ENCODE data around the gene ERCC6L2.

The ERCC6L2 gene

GRCh38 chr9:95875305-95876137 lies at the start of gene ERCC6L2:
ERCC6L2 (plus strand) TSS chr9:95875691; CDS start chr9:95876039, 348 bp downstream.
- no peaks in the 10 kb centered on the region for H3K9me3 ChIP-seq (ENCODE audit: control insufficient read depth in 2 of 2, low read length in 2 of 2)
- peaks cover 7 to 10% of the 10 kb centered on the region in 2 donors for H3K4me1 ChIP-seq (ENCODE audit: control insufficient read depth in 2 of 2, insufficient read depth in 2 of 2, low read length in 2 of 2)
- no peak within 1 kb of the TSS for H3K9ac ChIP-seq (ENCODE audit: low read depth in 1 of 2, low read length in 2 of 2)
- H3K36me3 ChIP-seq (ENCODE audit: control insufficient read depth in 2 of 2, insufficient read depth in 2 of 2, low read length in 2 of 2), result peaks cover 1 to 3% of the 10 kb centered on the region in 2 donors
- H3K27me3 ChIP-seq (ENCODE audit: control insufficient read depth in 2 of 2, insufficient read depth in 2 of 2, low read length in 2 of 2), result no peaks in the 10 kb centered on the region
- H3K27ac ChIP-seq (ENCODE audit: low read depth in 2 of 2, low read length in 2 of 2), result no peak within 1 kb of the TSS
- H3K4me3 ChIP-seq (ENCODE audit: low read length in 2 of 2), result no peak within 1 kb of the TSS

- no peak overlapping the region for H3K4me3 ChIP-seq (ENCODE audit: low read length in 2 of 2)
- no peak overlapping the region for H3K27ac ChIP-seq (ENCODE audit: low read depth in 2 of 2, low read length in 2 of 2)
- H3K4me1 ChIP-seq (ENCODE audit: control insufficient read depth in 2 of 2, insufficient read depth in 2 of 2, low read length in 2 of 2), result peaks cover 11 to 16% of the 10 kb centered on the region in 2 donors
- H3K27me3 ChIP-seq (ENCODE audit: control insufficient read depth in 2 of 2, insufficient read depth in 2 of 2, low read length in 2 of 2), result no peaks in the 10 kb centered on the region
- H3K9ac ChIP-seq (ENCODE audit: low read depth in 1 of 2, low read length in 2 of 2), result no peak overlapping the region
- H3K9me3 ChIP-seq (ENCODE audit: control insufficient read depth in 2 of 2, low read length in 2 of 2), result no peaks in the 10 kb centered on the region
- H3K36me3 ChIP-seq (ENCODE audit: control insufficient read depth in 2 of 2, insufficient read depth in 2 of 2, low read length in 2 of 2), result no peaks in the 10 kb centered on the region
Observed at GRCh38 chr9:95826183-95826838, 49.2 kb upstream of the ERCC6L2 start.

- no peaks in the 10 kb centered on the region for H3K9me3 ChIP-seq (ENCODE audit: control insufficient read depth in 2 of 2, low read length in 2 of 2)
- H3K27ac ChIP-seq (ENCODE audit: low read depth in 2 of 2, low read length in 2 of 2), result no peak overlapping the region
- no peak overlapping the region for H3K9ac ChIP-seq (ENCODE audit: low read depth in 1 of 2, low read length in 2 of 2)
- H3K4me1 ChIP-seq (ENCODE audit: control insufficient read depth in 2 of 2, insufficient read depth in 2 of 2, low read length in 2 of 2), result peaks cover 6 to 16% of the 10 kb centered on the region in 2 donors
- no peaks in the 10 kb centered on the region for H3K27me3 ChIP-seq (ENCODE audit: control insufficient read depth in 2 of 2, insufficient read depth in 2 of 2, low read length in 2 of 2)
- H3K36me3 ChIP-seq (ENCODE audit: control insufficient read depth in 2 of 2, insufficient read depth in 2 of 2, low read length in 2 of 2), result no peaks in the 10 kb centered on the region
- H3K4me3 ChIP-seq (ENCODE audit: low read length in 2 of 2), result no peak overlapping the region
Observed at GRCh38 chr9:95830768-95831167, 44.7 kb upstream of the ERCC6L2 start.

- Histone ChIP-seq H3K36me3 (ENCODE audit: control insufficient read depth in 2 of 2, insufficient read depth in 2 of 2, low read length in 2 of 2) (no peaks in the 10 kb centered on the region), H3K4me3 (ENCODE audit: low read length in 2 of 2) (peak overlapping the region in 1 of 2 donors; percentile 11), H3K27ac (ENCODE audit: low read depth in 2 of 2, low read length in 2 of 2) (peak overlapping the region; percentile 11 to 18), H3K4me1 (ENCODE audit: control insufficient read depth in 2 of 2, insufficient read depth in 2 of 2, low read length in 2 of 2) (peaks cover 6 to 16% of the 10 kb centered on the region in 2 donors), H3K9ac (ENCODE audit: low read depth in 1 of 2, low read length in 2 of 2) (peak overlapping the region in 1 of 2 donors; percentile 5), H3K27me3 (ENCODE audit: control insufficient read depth in 2 of 2, insufficient read depth in 2 of 2, low read length in 2 of 2) (no peaks in the 10 kb centered on the region), H3K9me3 (ENCODE audit: control insufficient read depth in 2 of 2, low read length in 2 of 2) (no peaks in the 10 kb centered on the region)
Observed at GRCh38 chr9:95831810-95832209, 43.7 kb upstream of the ERCC6L2 start.

- H3K9me3 ChIP-seq (ENCODE audit: control insufficient read depth in 2 of 2, low read length in 2 of 2), result no peaks in the 10 kb centered on the region
Observed at GRCh38 chr9:95833546-95834178, 41.8 kb upstream of the ERCC6L2 start.

DNA sequence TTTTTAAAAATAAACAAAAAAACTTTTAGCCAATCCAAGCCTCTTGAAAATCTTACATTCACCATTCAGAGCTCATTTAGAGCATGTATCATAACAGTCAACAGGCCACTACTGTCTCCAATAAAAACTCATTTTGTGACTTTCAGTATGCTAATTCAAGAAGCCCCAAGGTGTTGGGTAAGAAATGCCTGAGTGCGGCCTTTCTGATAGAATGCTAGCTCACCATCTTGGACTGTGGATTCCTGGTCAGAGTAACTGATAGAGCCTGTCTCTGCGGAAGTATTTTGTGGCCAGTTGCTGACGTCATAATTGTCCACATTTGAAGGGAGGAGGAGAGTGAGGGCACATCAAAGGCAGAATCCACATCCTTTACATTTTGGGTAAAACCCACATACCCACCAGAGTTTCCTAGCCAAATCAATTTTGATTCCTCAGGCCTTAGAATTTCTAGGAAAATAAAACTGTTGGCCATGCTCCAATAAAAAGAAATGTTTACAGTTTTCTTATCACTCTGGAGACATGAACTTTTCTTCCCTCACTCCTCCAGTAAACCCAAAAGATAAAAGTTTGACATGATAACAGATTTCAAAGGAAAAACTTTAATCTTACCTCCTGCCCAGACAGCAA lies 41.1 kb upstream of the ERCC6L2 start:
- Histone ChIP-seq H3K4me3 (ENCODE audit: low read length in 2 of 2) (no peak overlapping the region), H3K27ac (ENCODE audit: low read depth in 2 of 2, low read length in 2 of 2) (no peak overlapping the region), H3K9ac (ENCODE audit: low read depth in 1 of 2, low read length in 2 of 2) (no peak overlapping the region), H3K27me3 (ENCODE audit: control insufficient read depth in 2 of 2, insufficient read depth in 2 of 2, low read length in 2 of 2) (no peaks in the 10 kb centered on the region), H3K4me1 (ENCODE audit: control insufficient read depth in 2 of 2, insufficient read depth in 2 of 2, low read length in 2 of 2) (peaks cover 6 to 16% of the 10 kb centered on the region in 2 donors), H3K36me3 (ENCODE audit: control insufficient read depth in 2 of 2, insufficient read depth in 2 of 2, low read length in 2 of 2) (no peaks in the 10 kb centered on the region), H3K9me3 (ENCODE audit: control insufficient read depth in 2 of 2, low read length in 2 of 2) (no peaks in the 10 kb centered on the region)

More at GRCh38 chr9:95833546-95834178, 41.8 kb upstream of the ERCC6L2 start:
- Histone ChIP-seq H3K4me1 (ENCODE audit: control insufficient read depth in 2 of 2, insufficient read depth in 2 of 2, low read length in 2 of 2) (peaks cover 6 to 16% of the 10 kb centered on the region in 2 donors), H3K27ac (ENCODE audit: low read depth in 2 of 2, low read length in 2 of 2) (no peak overlapping the region), H3K9ac (ENCODE audit: low read depth in 1 of 2, low read length in 2 of 2) (no peak overlapping the region), H3K4me3 (ENCODE audit: low read length in 2 of 2) (no peak overlapping the region), H3K27me3 (ENCODE audit: control insufficient read depth in 2 of 2, insufficient read depth in 2 of 2, low read length in 2 of 2) (no peaks in the 10 kb centered on the region), H3K36me3 (ENCODE audit: control insufficient read depth in 2 of 2, insufficient read depth in 2 of 2, low read length in 2 of 2) (no peaks in the 10 kb centered on the region)

- Histone ChIP-seq H3K27me3 (ENCODE audit: control insufficient read depth in 2 of 2, insufficient read depth in 2 of 2, low read length in 2 of 2) (no peaks in the 10 kb centered on the region), H3K27ac (ENCODE audit: low read depth in 2 of 2, low read length in 2 of 2) (no peak overlapping the region), H3K4me3 (ENCODE audit: low read length in 2 of 2) (no peak overlapping the region), H3K9ac (ENCODE audit: low read depth in 1 of 2, low read length in 2 of 2) (no peak overlapping the region), H3K9me3 (ENCODE audit: control insufficient read depth in 2 of 2, low read length in 2 of 2) (no peaks in the 10 kb centered on the region), H3K36me3 (ENCODE audit: control insufficient read depth in 2 of 2, insufficient read depth in 2 of 2, low read length in 2 of 2) (no peaks in the 10 kb centered on the region), H3K4me1 (ENCODE audit: control insufficient read depth in 2 of 2, insufficient read depth in 2 of 2, low read length in 2 of 2) (peaks cover 6 to 12% of the 10 kb centered on the region in 2 donors)
Observed at GRCh38 chr9:95835393-95835792, 40.1 kb upstream of the ERCC6L2 start.

DNA sequence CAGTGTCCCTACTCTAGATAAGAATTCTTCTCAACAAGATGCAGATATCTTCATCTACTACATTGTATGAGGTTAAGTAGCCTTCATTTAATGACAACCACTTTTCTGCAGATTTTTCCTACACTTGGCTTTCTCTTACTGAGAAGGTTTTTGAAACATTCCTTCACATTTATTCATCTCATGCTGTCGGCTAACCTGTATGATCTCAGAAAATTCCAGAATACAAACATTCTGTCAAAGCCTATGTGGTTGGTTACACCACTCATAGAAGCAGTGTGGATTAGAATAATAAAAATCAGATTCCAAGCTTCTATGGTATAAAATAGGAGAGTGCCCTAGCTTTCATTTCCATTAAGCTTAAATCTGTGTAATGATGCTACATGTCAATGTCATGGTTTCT lies 39.4 kb upstream of the ERCC6L2 start:
- Histone ChIP-seq H3K4me1 (ENCODE audit: control insufficient read depth in 2 of 2, insufficient read depth in 2 of 2, low read length in 2 of 2) (peaks cover 5 to 12% of the 10 kb centered on the region in 2 donors), H3K27me3 (ENCODE audit: control insufficient read depth in 2 of 2, insufficient read depth in 2 of 2, low read length in 2 of 2) (no peaks in the 10 kb centered on the region), H3K9me3 (ENCODE audit: control insufficient read depth in 2 of 2, low read length in 2 of 2) (no peaks in the 10 kb centered on the region), H3K9ac (ENCODE audit: low read depth in 1 of 2, low read length in 2 of 2) (no peak overlapping the region), H3K27ac (ENCODE audit: low read depth in 2 of 2, low read length in 2 of 2) (no peak overlapping the region), H3K4me3 (ENCODE audit: low read length in 2 of 2) (no peak overlapping the region), H3K36me3 (ENCODE audit: control insufficient read depth in 2 of 2, insufficient read depth in 2 of 2, low read length in 2 of 2) (no peaks in the 10 kb centered on the region)

DNA sequence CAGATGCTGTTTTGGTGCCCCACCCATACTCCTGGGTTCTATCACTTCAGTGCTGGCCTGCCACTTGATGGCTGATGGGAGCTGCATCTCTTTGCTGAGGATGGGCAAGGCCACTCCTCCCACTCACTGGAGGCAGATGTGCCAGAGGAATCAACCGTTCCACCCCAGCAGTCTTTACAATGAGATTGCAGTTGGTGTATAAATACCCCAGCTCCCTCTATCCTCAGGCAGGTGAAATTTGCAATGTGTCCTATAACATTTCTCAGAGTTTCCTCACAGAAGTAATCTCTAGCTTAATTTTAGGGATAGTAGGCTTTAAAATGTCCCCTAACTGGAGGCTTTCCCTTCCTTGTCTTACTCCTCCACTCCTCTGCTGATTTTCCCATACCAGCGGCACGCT lies 36.5 kb upstream of the ERCC6L2 start:
- H3K27ac ChIP-seq (ENCODE audit: low read depth in 2 of 2, low read length in 2 of 2), result no peak overlapping the region
- no peaks in the 10 kb centered on the region for H3K36me3 ChIP-seq (ENCODE audit: control insufficient read depth in 2 of 2, insufficient read depth in 2 of 2, low read length in 2 of 2)
- no peak overlapping the region for H3K4me3 ChIP-seq (ENCODE audit: low read length in 2 of 2)
- no peaks in the 10 kb centered on the region for H3K9me3 ChIP-seq (ENCODE audit: control insufficient read depth in 2 of 2, low read length in 2 of 2)
- H3K4me1 ChIP-seq (ENCODE audit: control insufficient read depth in 2 of 2, insufficient read depth in 2 of 2, low read length in 2 of 2), result no peaks in the 10 kb centered on the region
- no peak overlapping the region for H3K9ac ChIP-seq (ENCODE audit: low read depth in 1 of 2, low read length in 2 of 2)
- no peaks in the 10 kb centered on the region for H3K27me3 ChIP-seq (ENCODE audit: control insufficient read depth in 2 of 2, insufficient read depth in 2 of 2, low read length in 2 of 2)

All from mucosa of rectum (tissue), 2 donors.